Fibroblast of skin of left quadriceps (primary cell): ENCODE data around the gene B3GAT1.
"Not testable (repeated sequence)": the region's sequence is repeated elsewhere in the genome, so short reads cannot be mapped to it uniquely, and the experiment has no call there.

Experiments
- DNase-seq, 2 experiments: peaks; one replicate each; pipeline ENCODE4 v3.0.0-alpha.2; 2013; ENCODE audit warnings: low read depth in 2 of 2

The B3GAT1 gene

GRCh38 chr11:134355136-134355535 is 56.9 kb downstream of the B3GAT1 start:
- DNase-seq: no peak

- DNase-seq: no peak
Observed at GRCh38 chr11:134352111-134352510, 59.9 kb downstream of the B3GAT1 start.

GRCh38 chr11:134350381-134350780 is 61.7 kb downstream of the B3GAT1 start:
- no peak for DNase-seq

GRCh38 chr11:134349802-134350355 is 62.2 kb downstream of the B3GAT1 start:
- no peak for DNase-seq

GRCh38 chr11:134349109-134349801 is 62.8 kb downstream of the B3GAT1 start:
- no peak for DNase-seq

GRCh38 chr11:134347441-134347840 is 64.6 kb downstream of the B3GAT1 start:
- DNase-seq: no peak

GRCh38 chr11:134346976-134347350 is 65.1 kb downstream of the B3GAT1 start:
- no peak for DNase-seq

GRCh38 chr11:134346101-134346975 is 65.7 kb downstream of the B3GAT1 start:
- DNase-seq: no peak

- DNase-seq: no peak
Observed at GRCh38 chr11:134345237-134345550, 66.8 kb downstream of the B3GAT1 start.

GRCh38 chr11:134344497-134345236 is 67.4 kb downstream of the B3GAT1 start:
- DNase-seq: not testable (repeated sequence)

GRCh38 chr11:134343646-134344045 is 68.4 kb downstream of the B3GAT1 start:
- no peak for DNase-seq

- DNase-seq: no peak
Observed at GRCh38 chr11:134342572-134343340, 69.3 kb downstream of the B3GAT1 start.

- no peak for DNase-seq
Observed at GRCh38 chr11:134341805-134342571, 70.1 kb downstream of the B3GAT1 start.

GRCh38 chr11:134340354-134340964 is 71.6 kb downstream of the B3GAT1 start:
- no peak for DNase-seq

GRCh38 chr11:134339756-134340155 is 72.3 kb downstream of the B3GAT1 start:
- no peak for DNase-seq

GRCh38 chr11:134338654-134339053 is 73.4 kb downstream of the B3GAT1 start:
- DNase-seq: no peak

GRCh38 chr11:134338068-134338467 is 74.0 kb downstream of the B3GAT1 start:
- no peak for DNase-seq

- DNase-seq: no peak
Observed at GRCh38 chr11:134337051-134337450, 75.0 kb downstream of the B3GAT1 start.

- no peak for DNase-seq
Observed at GRCh38 chr11:134334796-134335571, 77.1 kb downstream of the B3GAT1 start.
